Stomach (tissue), 4 donors: ENCODE data around the gene NPTN.

ENCODE experiments used
- POLR2A ChIP-seq, 4 donors: fragments of 450-650 bp; IDR thresholded peaks; one replicate each; pipeline ENCODE4 v1.6.1; 2016; ENCODE audit warnings: antibody characterized with exemption in 4 of 4, control low read depth in 2 of 4, mild to moderate bottlenecking in 1 of 4, moderate library complexity in 1 of 4
- POLR2AphosphoS5 ChIP-seq, 3 donors: sonication (generic); formaldehyde crosslinking; IDR thresholded peaks; one replicate each; pipeline ENCODE4 v1.6.1; 2016; ENCODE audit warnings: antibody characterized with exemption in 3 of 3

DNA sequence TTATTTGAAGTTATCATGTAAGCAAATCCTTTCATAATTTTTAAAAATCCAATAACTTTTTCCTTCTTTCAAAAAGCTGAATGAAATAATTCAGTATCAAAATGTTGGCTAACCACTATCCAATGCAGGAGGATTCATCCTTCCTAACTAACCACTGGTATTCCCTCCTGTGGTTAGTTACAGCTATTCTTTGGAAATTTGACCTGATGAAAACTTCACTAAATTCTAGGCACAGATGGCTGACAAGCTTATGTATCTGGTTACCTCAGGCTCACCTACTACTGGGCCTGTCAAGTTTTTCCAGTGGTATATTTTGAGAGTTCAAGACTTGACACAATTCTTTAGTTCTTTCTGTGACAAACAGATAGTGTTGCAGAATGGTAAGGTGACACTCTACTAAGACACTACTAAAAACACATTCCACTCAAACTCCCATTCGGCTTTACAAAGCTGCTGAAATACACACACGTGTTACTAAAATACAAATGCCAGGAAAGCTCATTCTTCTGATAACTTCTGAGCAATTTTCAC is 15.8 kb downstream of the NPTN start:
- TF ChIP-seq POLR2A (IDR thresholded peaks at IDR 0.05) (no peak), POLR2AphosphoS5 (IDR thresholded peaks at IDR 0.05) (no peak)
